Measurements from ENCODE around the gene TTPAL. TPM values are rescaled to one million over a fixed set of nuclear protein-coding genes. Genes with fewer than 3 reads are reported as not detected.
A peak's percentile ranks its signal among the peaks of the same experiment; 100 is the strongest.

The TTPAL gene
- total RNA-seq (1 to 10 TPM; 6.3 to 7.1 (median 6.7) TPM), polyA plus RNA-seq (3.1 TPM)
- long read RNA-seq, donor 1, full-length matches to known transcripts = 4 of 8 reads
- long read RNA-seq, donor 1, partial matches to known transcripts = 1 of 8 reads
- long read RNA-seq, donor 1, other reads (novel, unspliced or antisense) = 3 of 8 reads
- long read RNA-seq, donor 2, full-length matches to known transcripts = 1 of 2 reads
- long read RNA-seq, donor 2, partial matches to known transcripts = 0 of 2 reads
- long read RNA-seq, donor 2, other reads (novel, unspliced or antisense) = 1 of 2 reads
- long read RNA-seq, donor 3, full-length matches to known transcripts = 5 of 18 reads
- long read RNA-seq, donor 3, partial matches to known transcripts = 11 of 18 reads
- long read RNA-seq, donor 3, other reads (novel, unspliced or antisense) = 2 of 18 reads
- long read RNA-seq, donor 4, full-length matches to known transcripts = 2 of 5 reads
- long read RNA-seq, donor 4, partial matches to known transcripts = 0 of 5 reads
- long read RNA-seq, donor 4, other reads (novel, unspliced or antisense) = 3 of 5 reads

DNA sequence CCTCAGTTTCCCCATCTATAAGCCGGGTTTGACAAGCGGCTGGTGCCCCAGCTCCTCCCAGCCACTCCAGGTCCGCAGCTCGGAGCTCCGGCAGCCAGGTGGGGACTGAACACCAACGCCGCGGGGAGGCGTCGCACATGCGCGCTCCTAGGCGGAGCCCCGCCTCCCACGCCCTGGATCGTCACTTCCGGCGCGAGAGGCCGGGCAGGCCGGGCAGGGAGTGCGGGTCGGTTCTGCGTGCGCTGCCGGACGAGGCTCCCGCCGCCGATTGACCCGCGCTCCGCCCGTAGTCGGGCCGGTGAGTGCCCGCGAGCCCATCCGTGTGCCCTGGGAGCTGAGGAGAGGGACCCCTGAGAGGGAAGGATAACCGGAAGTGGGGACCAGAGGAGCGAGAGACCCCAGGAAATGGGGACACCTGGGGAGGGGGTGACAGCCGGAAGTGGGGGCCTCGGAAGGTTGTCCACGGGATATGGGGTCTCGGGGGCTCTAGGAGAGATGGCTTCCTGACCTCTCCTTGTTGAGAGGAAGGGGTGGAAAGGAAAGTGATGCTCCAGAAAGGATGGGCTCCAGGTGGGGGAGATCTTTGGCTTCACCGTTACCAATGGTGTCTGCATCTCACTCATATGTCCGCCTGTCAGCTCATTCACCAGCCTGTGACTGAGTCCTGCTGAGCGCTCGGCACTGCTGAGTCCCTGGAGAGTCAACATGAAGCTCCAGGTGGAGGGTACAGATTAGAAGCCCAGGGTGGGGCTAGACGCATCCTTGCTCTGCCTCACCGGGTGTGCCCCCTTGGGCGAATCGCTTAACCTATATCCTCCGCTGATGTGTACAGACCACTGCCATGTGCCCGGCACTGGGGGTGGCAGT, at the start of gene TTPAL:
TTPAL (plus strand) TSS at position 181 of the 867 bp plus-strand sequence. CDS start 4,126 bp downstream, outside the sequence.
- WGBS = 4% methylated on average over 55 of the region's 55 CpGs
- ATAC-seq (peak; percentile 98), DNase-seq (peak; percentile 89 to 96 (median 95))
- H3K4me3 ChIP-seq (ENCODE audit: low read length) = peak within 1 kb of the TSS; percentile 72
- intact Hi-C loops (cut with DNase I) = loop anchor here in 1 of 4 donors (5.0 kb wide), 1 partner anchor 136 kb away; no protein-coding TSS in a partner anchor
- H3K27me3 ChIP-seq (ENCODE audit: control insufficient read depth, insufficient read depth) = no peaks in the 10 kb centered on the region
- H3K4me1 ChIP-seq (ENCODE audit: control insufficient read depth, insufficient read depth, low read length) = no peaks in the 10 kb centered on the region
- peak within 1 kb of the TSS; percentile 90 for H3K27ac ChIP-seq (ENCODE audit: low read length)
- H3K9me3 ChIP-seq (ENCODE audit: control insufficient read depth, low read length) = no peaks in the 10 kb centered on the region

DNA sequence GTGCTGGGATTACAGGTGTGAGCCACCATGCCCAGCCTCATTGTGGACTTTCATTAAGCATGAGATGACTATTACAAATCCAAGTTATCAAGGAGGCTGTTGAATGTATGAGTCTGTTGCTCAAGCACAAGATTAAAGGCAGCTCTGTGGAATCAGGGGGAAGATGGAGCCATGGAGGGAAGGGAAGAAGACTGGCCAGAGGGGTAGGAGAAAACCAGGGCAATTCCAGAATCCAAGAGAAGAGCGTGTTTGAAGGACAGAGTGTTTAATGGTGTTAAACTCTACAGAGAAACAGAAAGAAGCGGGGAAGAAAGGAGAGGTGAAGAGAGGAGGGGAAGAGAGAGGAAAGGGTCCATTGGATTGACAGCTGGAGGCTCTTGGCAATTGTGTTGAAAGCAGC, 49.8 kb upstream of the TTPAL start:
- intact Hi-C loops (cut with DNase I) = no loop called here
- H3K9me3 ChIP-seq (ENCODE audit: control insufficient read depth, low read length) = no peaks in the 10 kb centered on the region
- DNase-seq (no peak), ATAC-seq (no peak)
- no peaks in the 10 kb centered on the region for H3K4me1 ChIP-seq (ENCODE audit: control insufficient read depth, insufficient read depth, low read length)
- 82% methylated on average over 2 of the region's 2 CpGs for WGBS
- no peaks in the 10 kb centered on the region for H3K27me3 ChIP-seq (ENCODE audit: control insufficient read depth, insufficient read depth)
- H3K4me3 ChIP-seq (ENCODE audit: low read length) = no peak overlapping the region
- H3K27ac ChIP-seq (ENCODE audit: low read length) = no peak overlapping the region

DNA sequence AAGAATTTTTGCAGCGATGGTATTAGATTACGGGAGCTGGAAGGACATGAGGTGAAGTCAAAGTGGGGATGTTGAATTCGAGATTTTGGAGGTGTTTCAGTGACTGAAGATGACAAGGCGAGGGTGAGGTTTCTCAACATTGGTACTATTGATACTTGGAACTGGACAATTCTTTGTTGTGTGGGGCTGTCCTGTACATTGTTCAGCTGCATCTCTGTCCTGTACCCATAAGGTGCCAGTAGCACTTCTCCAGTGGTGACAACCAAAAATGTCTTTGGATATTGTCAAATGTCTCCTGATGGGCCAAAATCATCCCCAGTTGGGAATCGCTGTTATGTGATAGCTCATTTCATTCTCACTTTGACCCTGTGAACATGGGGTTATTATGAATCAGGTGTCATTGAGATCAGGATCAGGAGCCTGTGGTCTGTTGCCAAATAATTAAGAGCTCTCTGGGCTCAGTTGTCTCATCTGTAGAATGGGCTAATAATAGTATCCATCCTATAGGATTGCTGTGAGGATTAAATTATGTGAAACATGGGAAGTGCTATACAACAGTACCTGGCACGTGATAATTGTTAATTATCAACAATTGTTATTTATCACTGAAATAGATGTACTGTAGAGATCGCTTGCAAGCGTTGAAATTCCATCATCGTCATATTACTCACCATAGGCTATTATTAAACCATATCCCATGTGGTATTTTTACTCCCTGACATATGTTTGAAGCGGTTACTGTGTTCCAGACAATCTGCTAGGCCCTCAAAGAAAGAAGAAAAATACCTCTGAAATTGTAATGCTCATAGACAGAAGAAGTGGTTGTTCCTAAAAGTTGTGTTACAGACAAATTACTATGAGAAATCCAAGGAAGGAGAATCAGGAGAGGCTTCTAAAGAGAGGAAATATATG, 48.5 kb upstream of the TTPAL start:
- 73% methylated on average over 10 of the region's 10 CpGs for WGBS
- DNase-seq = no peak
- no peak overlapping the region for H3K4me3 ChIP-seq (ENCODE audit: low read length)
- no peaks in the 10 kb centered on the region for H3K9me3 ChIP-seq (ENCODE audit: control insufficient read depth, low read length)
- ATAC-seq = no peak
- intact Hi-C loops (cut with DNase I) = no loop called here
- no peaks in the 10 kb centered on the region for H3K4me1 ChIP-seq (ENCODE audit: control insufficient read depth, insufficient read depth, low read length)
- H3K27me3 ChIP-seq (ENCODE audit: control insufficient read depth, insufficient read depth) = no peaks in the 10 kb centered on the region
- no peak overlapping the region for H3K27ac ChIP-seq (ENCODE audit: low read length)

DNA sequence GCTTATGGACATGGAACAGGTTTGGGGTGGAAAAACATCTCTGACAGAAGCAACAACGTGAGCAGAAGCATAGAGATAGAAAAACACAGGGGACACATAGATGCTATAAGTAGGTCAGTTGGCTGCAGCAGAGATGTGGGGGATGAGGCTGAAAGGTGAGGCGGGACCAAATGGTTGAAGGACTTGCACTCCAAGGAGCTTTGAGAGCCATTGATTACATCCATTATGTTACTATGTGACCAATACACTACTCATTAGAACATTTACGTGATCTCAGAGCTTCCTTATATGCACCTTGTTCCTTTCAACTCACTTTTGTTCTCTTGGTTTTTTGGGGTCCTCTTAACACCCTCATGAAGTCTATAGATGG, 47.9 kb upstream of the TTPAL start:
- no peak for ATAC-seq
- intact Hi-C loops (cut with DNase I) = no loop called here

DNA sequence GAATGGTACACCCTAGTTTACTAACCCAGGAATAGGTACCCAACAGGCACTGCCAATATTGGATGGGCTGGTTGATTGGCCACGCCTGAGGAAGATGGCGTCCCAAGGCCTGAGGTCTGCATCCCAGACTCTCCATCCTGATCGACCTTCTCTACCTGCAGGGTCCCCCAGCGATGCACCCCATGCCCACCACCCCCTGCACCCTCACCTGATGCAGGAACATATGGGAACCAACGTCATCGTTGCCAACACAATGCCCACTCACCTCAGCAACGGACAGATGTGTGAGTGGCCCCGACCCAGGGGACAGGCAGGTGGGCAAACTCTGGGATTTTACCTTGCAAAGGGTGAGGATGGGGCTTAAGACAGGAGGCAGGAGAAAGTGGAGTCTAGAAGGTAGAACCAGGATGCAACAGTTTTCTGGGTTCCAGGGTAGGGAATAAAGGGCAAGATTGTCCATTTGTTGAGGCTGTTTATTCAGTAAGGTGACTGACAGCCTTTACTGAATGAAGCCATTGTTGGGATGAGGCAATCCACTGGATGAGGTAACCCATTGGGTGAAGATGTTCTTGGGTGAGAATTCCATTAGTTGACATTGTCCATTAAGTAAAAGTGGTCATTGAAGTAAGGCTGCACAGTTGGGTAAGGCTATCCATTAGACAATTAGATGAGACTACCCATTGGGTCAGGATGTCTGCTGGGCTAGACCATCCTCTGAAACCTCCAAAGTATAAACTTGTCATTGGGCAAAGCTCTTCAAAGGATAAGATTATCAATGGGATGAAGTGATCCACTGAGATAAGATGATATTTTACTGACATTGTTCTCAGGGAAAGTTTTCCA, 47.3 kb upstream of the TTPAL start:
- Histone ChIP-seq H3K27ac (ENCODE audit: low read length) (no peak overlapping the region), H3K4me3 (ENCODE audit: low read length) (no peak overlapping the region), H3K27me3 (ENCODE audit: control insufficient read depth, insufficient read depth) (no peaks in the 10 kb centered on the region), H3K4me1 (ENCODE audit: control insufficient read depth, insufficient read depth, low read length) (no peaks in the 10 kb centered on the region), H3K9me3 (ENCODE audit: control insufficient read depth, low read length) (no peaks in the 10 kb centered on the region)
- no peak for DNase-seq
- intact Hi-C loops (cut with DNase I) = no loop called here
- 86% methylated on average over 8 of the region's 8 CpGs for WGBS
- ATAC-seq = no peak

More for the DNA sequence above, 47.9 kb upstream of the TTPAL start:
- Histone ChIP-seq H3K27ac (ENCODE audit: low read length) (no peak overlapping the region), H3K4me1 (ENCODE audit: control insufficient read depth, insufficient read depth, low read length) (no peaks in the 10 kb centered on the region), H3K27me3 (ENCODE audit: control insufficient read depth, insufficient read depth) (no peaks in the 10 kb centered on the region), H3K9me3 (ENCODE audit: control insufficient read depth, low read length) (no peaks in the 10 kb centered on the region), H3K4me3 (ENCODE audit: low read length) (no peak overlapping the region)
- no peak for DNase-seq
- WGBS = 80% methylated on average over 3 of the region's 3 CpGs

GRCh38 chr20:44429017-44429339, 46.7 kb upstream of the TTPAL start:
- intact Hi-C loops (cut with DNase I) = no loop called here
- no peaks in the 10 kb centered on the region for H3K4me1 ChIP-seq (ENCODE audit: control insufficient read depth, insufficient read depth, low read length)
- no peak overlapping the region for H3K27ac ChIP-seq (ENCODE audit: low read length)
- WGBS = 79% methylated on average over 2 of the region's 2 CpGs
- no peaks in the 10 kb centered on the region for H3K9me3 ChIP-seq (ENCODE audit: control insufficient read depth, low read length)
- ATAC-seq (no peak), DNase-seq (no peak)
- no peaks in the 10 kb centered on the region for H3K27me3 ChIP-seq (ENCODE audit: control insufficient read depth, insufficient read depth)
- no peak overlapping the region for H3K4me3 ChIP-seq (ENCODE audit: low read length)

- intact Hi-C loops (cut with DNase I) = no loop called here
- no peaks in the 10 kb centered on the region for H3K27me3 ChIP-seq (ENCODE audit: control insufficient read depth, insufficient read depth)
- no peaks in the 10 kb centered on the region for H3K4me1 ChIP-seq (ENCODE audit: control insufficient read depth, insufficient read depth, low read length)
- H3K27ac ChIP-seq (ENCODE audit: low read length) = no peak overlapping the region
- no peak overlapping the region for H3K4me3 ChIP-seq (ENCODE audit: low read length)
- DNase-seq (no peak), ATAC-seq (no peak)
- no peaks in the 10 kb centered on the region for H3K9me3 ChIP-seq (ENCODE audit: control insufficient read depth, low read length)
- 85% methylated on average over 17 of the region's 17 CpGs for WGBS
Observed at GRCh38 chr20:44429419-44430269, 46.0 kb upstream of the TTPAL start.

DNA sequence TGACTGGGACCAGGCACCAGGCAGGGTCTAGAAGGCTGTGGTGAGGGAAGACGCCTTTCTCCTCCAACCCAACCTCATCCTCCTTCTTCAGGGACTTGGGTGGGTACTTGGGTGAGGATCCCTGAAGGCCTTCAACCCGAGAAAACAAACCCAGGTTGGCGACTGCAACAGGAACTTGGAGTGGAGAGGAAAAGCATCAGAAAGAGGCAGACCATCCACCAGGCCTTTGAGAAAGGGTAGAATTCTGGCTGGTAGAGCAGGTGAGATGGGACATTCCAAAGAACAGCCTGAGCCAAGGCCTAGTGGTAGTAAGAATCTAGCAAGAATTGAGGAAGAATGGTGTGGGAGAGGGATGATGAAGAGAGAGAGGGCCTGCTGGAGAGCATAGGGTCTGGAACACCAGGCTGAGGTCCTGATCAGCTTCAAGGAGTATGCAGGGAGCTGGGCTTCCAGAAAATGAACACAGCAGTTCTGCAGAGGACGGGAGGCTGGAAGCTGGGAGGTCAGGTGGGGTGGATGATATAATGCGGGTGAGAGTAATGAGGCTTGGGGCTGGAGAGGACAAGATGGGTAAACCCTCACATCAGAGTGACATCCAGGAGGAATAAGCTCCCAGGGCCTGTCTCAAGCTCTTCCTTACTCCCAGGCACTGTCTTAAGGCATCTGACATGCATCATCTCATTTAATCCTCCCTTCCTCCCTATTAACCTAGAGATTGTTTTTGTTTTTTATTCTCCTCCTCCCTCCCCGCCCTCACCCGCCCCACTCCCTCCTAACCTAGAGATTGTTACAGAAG, 45.2 kb upstream of the TTPAL start:
- WGBS = 81% methylated on average over 7 of the region's 7 CpGs
- no peaks in the 10 kb centered on the region for H3K27me3 ChIP-seq (ENCODE audit: control insufficient read depth, insufficient read depth)

DNA sequence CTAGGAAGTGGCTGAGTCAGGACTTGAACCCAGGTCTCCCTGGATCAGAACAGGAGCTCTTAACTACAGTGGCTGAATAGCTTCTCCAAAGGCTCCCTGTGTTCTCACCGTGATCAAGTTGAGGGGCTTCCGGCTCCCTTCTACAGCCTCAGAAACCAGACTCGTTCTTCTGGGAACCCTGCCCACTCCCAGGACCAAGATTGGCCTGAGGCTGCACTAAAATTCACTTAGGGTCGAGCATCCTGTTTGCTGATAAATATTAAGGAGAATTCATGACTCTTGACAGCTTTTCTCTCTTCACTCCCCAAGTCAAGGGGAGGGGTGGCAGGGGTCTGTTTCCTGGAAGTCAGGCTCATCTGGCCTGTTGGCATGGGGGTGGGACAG, 44.6 kb upstream of the TTPAL start:
- no peak overlapping the region for H3K27ac ChIP-seq (ENCODE audit: low read length)
- WGBS = 37% methylated on average over 4 of the region's 4 CpGs
- H3K4me3 ChIP-seq (ENCODE audit: low read length) = no peak overlapping the region
- no peaks in the 10 kb centered on the region for H3K27me3 ChIP-seq (ENCODE audit: control insufficient read depth, insufficient read depth)
- intact Hi-C loops (cut with DNase I) = no loop called here
- no peaks in the 10 kb centered on the region for H3K4me1 ChIP-seq (ENCODE audit: control insufficient read depth, insufficient read depth, low read length)
- no peaks in the 10 kb centered on the region for H3K9me3 ChIP-seq (ENCODE audit: control insufficient read depth, low read length)
- ATAC-seq = no peak
- no peak for DNase-seq

More for the DNA sequence above, 45.2 kb upstream of the TTPAL start:
- H3K9me3 ChIP-seq (ENCODE audit: control insufficient read depth, low read length) = no peaks in the 10 kb centered on the region
- peak in 1 of 2 donors; percentile 25 for ATAC-seq
- DNase-seq = no peak
- H3K4me3 ChIP-seq (ENCODE audit: low read length) = no peak overlapping the region
- H3K4me1 ChIP-seq (ENCODE audit: control insufficient read depth, insufficient read depth, low read length) = no peaks in the 10 kb centered on the region
- no peak overlapping the region for H3K27ac ChIP-seq (ENCODE audit: low read length)
- intact Hi-C loops (cut with DNase I) = no loop called here
